HL-60 (cell line): Measurements from ENCODE around the gene SLC38A10.
A peak's percentile ranks its signal among the peaks of the same experiment; 100 is the strongest.

Experiments
- DNase-seq, 2 experiments: peaks; one replicate each; pipeline ENCODE4 v3.0.0-alpha.2; 2010 to 2020; ENCODE audit warnings: low read depth in 1 of 2, low spot score in 1 of 2
- H3K27ac ChIP-seq: fragments of 250-450 bp; sonication (Bioruptor Pico); replicated peaks from 2 replicates; pipeline ENCODE4 v1.5.1; 2020; ENCODE audit warnings: mild to moderate bottlenecking, moderate library complexity
- H3K27me3 ChIP-seq: fragments of 250-450 bp; sonication (Bioruptor Pico); 2 replicates; pipeline ENCODE4 v1.5.1; 2021; ENCODE audit warnings: mild to moderate bottlenecking, moderate library complexity; ENCODE audit not compliant: insufficient read depth, poor library complexity, severe bottlenecking
- H3K4me3 ChIP-seq: replicated peaks from 2 replicates; pipeline ENCODE4 v1.5.1; 2011; ENCODE audit warnings: mild to moderate bottlenecking, control low read depth, low read length; ENCODE audit not compliant: insufficient read depth
- GABPA ChIP-seq: IDR thresholded peaks from 2 replicates; pipeline ENCODE4 v1.6.1; 2012; ENCODE audit warnings: low read depth
- POLR2AphosphoS5 ChIP-seq: IDR thresholded peaks from 2 replicates; pipeline ENCODE4 v1.6.1; 2012; ENCODE audit warnings: low read depth
- SPI1 ChIP-seq: IDR thresholded peaks from 2 replicates; pipeline ENCODE4 v1.6.1; 2012; ENCODE audit warnings: low read depth, mild to moderate bottlenecking, borderline replicate concordance
- TF ChIP-seq, protein P1 (sequence below): IDR thresholded peaks from one replicate; pipeline ENCODE4 v1.5.1; 2011; ENCODE audit warnings: low read length, control low read depth, inconsistent platforms; ENCODE audit not compliant: insufficient read depth
- TF ChIP-seq, protein P2 (sequence below): IDR thresholded peaks from 2 replicates; pipeline ENCODE4 v1.6.1; 2012; ENCODE audit warnings: low read depth; ENCODE audit not compliant: insufficient replicate concordance

The SLC38A10 gene

DNA sequence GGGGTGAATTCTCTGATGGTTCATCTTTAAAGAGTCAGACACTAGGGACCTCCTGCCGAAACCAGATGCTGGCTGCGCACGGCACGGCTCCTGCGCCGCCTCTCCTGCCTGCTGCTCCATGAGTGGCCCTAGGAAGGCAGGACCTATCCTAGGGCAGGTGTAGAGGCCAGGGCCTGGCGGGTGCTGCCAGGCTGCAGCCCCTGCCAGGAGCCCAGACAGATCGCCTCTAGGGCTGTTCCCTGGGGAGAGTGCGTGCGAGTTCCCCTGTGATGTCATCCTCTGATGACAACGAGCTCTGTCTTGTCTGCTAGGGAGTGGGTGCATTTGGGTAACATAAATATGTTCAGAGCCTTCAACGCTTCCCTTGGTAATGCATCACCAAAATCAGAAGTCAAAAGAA, 23.9 kb downstream of the SLC38A10 start:
- TF ChIP-seq SPI1 (no peak), POLR2AphosphoS5 (no peak), GABPA (no peak)
- TF ChIP-seq, protein P1, sequence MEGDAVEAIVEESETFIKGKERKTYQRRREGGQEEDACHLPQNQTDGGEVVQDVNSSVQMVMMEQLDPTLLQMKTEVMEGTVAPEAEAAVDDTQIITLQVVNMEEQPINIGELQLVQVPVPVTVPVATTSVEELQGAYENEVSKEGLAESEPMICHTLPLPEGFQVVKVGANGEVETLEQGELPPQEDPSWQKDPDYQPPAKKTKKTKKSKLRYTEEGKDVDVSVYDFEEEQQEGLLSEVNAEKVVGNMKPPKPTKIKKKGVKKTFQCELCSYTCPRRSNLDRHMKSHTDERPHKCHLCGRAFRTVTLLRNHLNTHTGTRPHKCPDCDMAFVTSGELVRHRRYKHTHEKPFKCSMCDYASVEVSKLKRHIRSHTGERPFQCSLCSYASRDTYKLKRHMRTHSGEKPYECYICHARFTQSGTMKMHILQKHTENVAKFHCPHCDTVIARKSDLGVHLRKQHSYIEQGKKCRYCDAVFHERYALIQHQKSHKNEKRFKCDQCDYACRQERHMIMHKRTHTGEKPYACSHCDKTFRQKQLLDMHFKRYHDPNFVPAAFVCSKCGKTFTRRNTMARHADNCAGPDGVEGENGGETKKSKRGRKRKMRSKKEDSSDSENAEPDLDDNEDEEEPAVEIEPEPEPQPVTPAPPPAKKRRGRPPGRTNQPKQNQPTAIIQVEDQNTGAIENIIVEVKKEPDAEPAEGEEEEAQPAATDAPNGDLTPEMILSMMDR = no peak
- TF ChIP-seq, protein P2, sequence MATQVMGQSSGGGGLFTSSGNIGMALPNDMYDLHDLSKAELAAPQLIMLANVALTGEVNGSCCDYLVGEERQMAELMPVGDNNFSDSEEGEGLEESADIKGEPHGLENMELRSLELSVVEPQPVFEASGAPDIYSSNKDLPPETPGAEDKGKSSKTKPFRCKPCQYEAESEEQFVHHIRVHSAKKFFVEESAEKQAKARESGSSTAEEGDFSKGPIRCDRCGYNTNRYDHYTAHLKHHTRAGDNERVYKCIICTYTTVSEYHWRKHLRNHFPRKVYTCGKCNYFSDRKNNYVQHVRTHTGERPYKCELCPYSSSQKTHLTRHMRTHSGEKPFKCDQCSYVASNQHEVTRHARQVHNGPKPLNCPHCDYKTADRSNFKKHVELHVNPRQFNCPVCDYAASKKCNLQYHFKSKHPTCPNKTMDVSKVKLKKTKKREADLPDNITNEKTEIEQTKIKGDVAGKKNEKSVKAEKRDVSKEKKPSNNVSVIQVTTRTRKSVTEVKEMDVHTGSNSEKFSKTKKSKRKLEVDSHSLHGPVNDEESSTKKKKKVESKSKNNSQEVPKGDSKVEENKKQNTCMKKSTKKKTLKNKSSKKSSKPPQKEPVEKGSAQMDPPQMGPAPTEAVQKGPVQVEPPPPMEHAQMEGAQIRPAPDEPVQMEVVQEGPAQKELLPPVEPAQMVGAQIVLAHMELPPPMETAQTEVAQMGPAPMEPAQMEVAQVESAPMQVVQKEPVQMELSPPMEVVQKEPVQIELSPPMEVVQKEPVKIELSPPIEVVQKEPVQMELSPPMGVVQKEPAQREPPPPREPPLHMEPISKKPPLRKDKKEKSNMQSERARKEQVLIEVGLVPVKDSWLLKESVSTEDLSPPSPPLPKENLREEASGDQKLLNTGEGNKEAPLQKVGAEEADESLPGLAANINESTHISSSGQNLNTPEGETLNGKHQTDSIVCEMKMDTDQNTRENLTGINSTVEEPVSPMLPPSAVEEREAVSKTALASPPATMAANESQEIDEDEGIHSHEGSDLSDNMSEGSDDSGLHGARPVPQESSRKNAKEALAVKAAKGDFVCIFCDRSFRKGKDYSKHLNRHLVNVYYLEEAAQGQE = no peak
- no peak for DNase-seq
- Histone ChIP-seq H3K27me3 (no peaks in the 10 kb centered on the region), H3K4me3 (no peak overlapping the region), H3K27ac (no peak overlapping the region)

DNA sequence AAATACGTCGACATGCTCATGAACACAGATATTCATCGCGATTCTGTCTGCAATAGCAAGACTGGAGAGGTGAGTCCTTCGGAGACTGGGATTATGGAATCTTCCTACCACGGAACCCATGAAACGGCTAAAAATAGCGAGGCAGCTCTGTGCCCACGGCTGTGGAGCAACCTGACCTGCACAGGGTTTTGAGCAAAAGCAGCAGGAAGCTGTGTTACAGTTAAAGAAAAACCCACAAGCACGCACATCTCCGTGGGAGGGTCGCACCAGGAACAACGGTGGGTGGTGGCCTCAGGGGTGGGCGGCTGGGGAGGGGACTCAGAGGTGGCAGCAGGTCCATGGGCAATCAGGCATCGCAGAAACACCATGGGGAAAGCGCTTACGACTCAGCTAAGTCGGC, 24.8 kb downstream of the SLC38A10 start:
- no peak overlapping the region for H3K4me3 ChIP-seq

DNA sequence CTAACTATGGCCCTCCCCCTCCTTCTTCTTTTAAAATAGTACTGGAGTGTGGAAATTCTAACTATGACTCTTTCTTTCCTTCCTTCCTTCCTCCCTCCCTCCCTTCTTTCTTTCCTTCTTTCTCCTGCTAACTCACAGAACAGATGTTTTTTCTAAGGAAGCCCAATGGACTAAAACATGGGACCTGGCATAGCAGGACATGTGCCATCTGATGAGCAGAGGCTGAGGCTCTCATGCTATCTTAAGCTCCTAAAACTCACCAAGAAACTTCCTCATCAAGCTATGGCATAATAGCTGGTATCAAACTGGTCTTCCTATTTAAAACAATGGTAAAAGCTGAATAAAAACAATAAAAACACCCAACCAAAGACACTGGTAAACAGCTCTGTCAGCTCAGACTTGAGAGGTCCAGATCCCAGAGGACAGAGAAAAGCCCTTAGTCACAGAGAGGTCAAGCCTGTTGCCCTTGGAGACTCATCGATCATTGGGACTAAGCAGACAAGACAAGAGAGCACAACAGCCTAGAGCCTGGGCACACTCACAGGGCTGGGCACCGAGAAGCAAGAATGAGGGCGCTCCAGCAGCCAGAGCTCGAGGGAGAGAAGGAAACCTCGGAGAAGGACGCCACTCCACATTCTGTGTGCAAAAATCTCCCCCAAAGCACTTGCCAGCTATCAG, 27.6 kb downstream of the SLC38A10 start:
- TF ChIP-seq, protein P2 = no peak
- TF ChIP-seq GABPA (no peak), POLR2AphosphoS5 (no peak)
- peak overlapping the region; percentile 37; the same call in 1 of the 2 replicates for H3K27ac ChIP-seq
- no peaks in the 10 kb centered on the region for H3K27me3 ChIP-seq
- DNase-seq = no peak
- no peak overlapping the region for H3K4me3 ChIP-seq

More for the DNA sequence above, 24.8 kb downstream of the SLC38A10 start:
- no peak for DNase-seq
- TF ChIP-seq, protein P2 = no peak
- TF ChIP-seq GABPA (no peak), POLR2AphosphoS5 (0 out of 2 replicates have a peak, but pooled peaks have one; percentile 11)
- TF ChIP-seq, protein P1 = no peak
- Histone ChIP-seq H3K27ac (no peak overlapping the region), H3K27me3 (no peaks in the 10 kb centered on the region)
